ENCODE results near the gene FAM117A.

FAM117A gene

GRCh38 chr17:49707608-49708514 is 56.1 kb downstream of the FAM117A start, which contains the start of gene SLC35B1 (continued):
- peak; percentile 82 for TF ChIP-seq SP7 (tag by site-specific recombination; IDR thresholded peaks at IDR 0.05)
- peak; percentile 65 for TF ChIP-seq SETDB1 (IDR thresholded peaks at IDR 0.05; ENCODE audit: insufficient read length, low read length)
- TF ChIP-seq MZF1 (tag by site-specific recombination; IDR thresholded peaks at IDR 0.05; ENCODE audit: borderline replicate concordance), result no peak
- peak; percentile 62; the same call in 1 of the 2 replicates for TF ChIP-seq ZNF391 (tag by site-specific recombination; IDR thresholded peaks at IDR 0.05; ENCODE audit: borderline replicate concordance, low read depth)
- TF ChIP-seq WT1 (tag by site-specific recombination; IDR thresholded peaks at IDR 0.05), result no peak
- TF ChIP-seq ZNF266 (tag by site-specific recombination; IDR thresholded peaks at IDR 0.05; ENCODE audit: low read depth), result no peak
- no peak for TF ChIP-seq ZNF596 (tag by site-specific recombination; IDR thresholded peaks at IDR 0.05)
- TF ChIP-seq ZNF184 (tag by site-specific recombination; IDR thresholded peaks at IDR 0.05), result 0 out of 2 replicates have a peak, but pooled peaks have one; percentile 46
- TF ChIP-seq ZNF341 (tag by site-specific recombination; IDR thresholded peaks at IDR 0.05; ENCODE audit: low read depth), result no peak
- no peak for TF ChIP-seq ZNF416 (tag by site-specific recombination; IDR thresholded peaks at IDR 0.05)
- TF ChIP-seq ZBTB8A (tag by site-specific recombination; IDR thresholded peaks at IDR 0.05), result peak; percentile 48; the same call in 1 of the 2 replicates
- TF ChIP-seq GFI1B (tag by site-specific recombination; IDR thresholded peaks at IDR 0.05), result no peak
- no peak for TF ChIP-seq OVOL3 (tag by site-specific recombination; IDR thresholded peaks at IDR 0.05)
- TF ChIP-seq ZNF146 (tag by site-specific recombination; IDR thresholded peaks at IDR 0.05), result no peak
- no peak for TF ChIP-seq ZNF747 (tag by site-specific recombination; IDR thresholded peaks at IDR 0.05)
- TF ChIP-seq SP2 (tag by site-specific recombination; IDR thresholded peaks at IDR 0.05), result peak; percentile 97
- peak; percentile 85 for TF ChIP-seq KLF16 (tag by site-specific recombination; IDR thresholded peaks at IDR 0.05)
- TF ChIP-seq KLF7 (tag by site-specific recombination; IDR thresholded peaks at IDR 0.05; ENCODE audit: borderline replicate concordance), result peak; percentile 42; the same call in 1 of the 2 replicates
- TF ChIP-seq ZNF501 (tag by site-specific recombination; IDR thresholded peaks at IDR 0.05), result peak; percentile 77; the same call in 1 of the 2 replicates
- TF ChIP-seq, protein P1, sequence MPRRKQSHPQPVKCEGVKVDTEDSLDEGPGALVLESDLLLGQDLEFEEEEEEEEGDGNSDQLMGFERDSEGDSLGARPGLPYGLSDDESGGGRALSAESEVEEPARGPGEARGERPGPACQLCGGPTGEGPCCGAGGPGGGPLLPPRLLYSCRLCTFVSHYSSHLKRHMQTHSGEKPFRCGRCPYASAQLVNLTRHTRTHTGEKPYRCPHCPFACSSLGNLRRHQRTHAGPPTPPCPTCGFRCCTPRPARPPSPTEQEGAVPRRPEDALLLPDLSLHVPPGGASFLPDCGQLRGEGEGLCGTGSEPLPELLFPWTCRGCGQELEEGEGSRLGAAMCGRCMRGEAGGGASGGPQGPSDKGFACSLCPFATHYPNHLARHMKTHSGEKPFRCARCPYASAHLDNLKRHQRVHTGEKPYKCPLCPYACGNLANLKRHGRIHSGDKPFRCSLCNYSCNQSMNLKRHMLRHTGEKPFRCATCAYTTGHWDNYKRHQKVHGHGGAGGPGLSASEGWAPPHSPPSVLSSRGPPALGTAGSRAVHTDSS (tag by site-specific recombination; IDR thresholded peaks at IDR 0.05), result no peak
- no peak for TF ChIP-seq ZNF175 (tag by site-specific recombination; IDR thresholded peaks at IDR 0.05)
- no peak for TF ChIP-seq ZNF701 (tag by site-specific recombination; IDR thresholded peaks at IDR 0.05)
- TF ChIP-seq ZSCAN16 (tag by site-specific recombination; IDR thresholded peaks at IDR 0.05), result no peak
- no peak for TF ChIP-seq GLI4 (tag by site-specific recombination; IDR thresholded peaks at IDR 0.05)
- no peak for TF ChIP-seq PRDM4 (tag by site-specific recombination; IDR thresholded peaks at IDR 0.05)
- 0 out of 2 replicates have a peak, but pooled peaks have one; percentile 61 for TF ChIP-seq PATZ1 (tag by site-specific recombination; IDR thresholded peaks at IDR 0.05)
- TF ChIP-seq, protein P2, sequence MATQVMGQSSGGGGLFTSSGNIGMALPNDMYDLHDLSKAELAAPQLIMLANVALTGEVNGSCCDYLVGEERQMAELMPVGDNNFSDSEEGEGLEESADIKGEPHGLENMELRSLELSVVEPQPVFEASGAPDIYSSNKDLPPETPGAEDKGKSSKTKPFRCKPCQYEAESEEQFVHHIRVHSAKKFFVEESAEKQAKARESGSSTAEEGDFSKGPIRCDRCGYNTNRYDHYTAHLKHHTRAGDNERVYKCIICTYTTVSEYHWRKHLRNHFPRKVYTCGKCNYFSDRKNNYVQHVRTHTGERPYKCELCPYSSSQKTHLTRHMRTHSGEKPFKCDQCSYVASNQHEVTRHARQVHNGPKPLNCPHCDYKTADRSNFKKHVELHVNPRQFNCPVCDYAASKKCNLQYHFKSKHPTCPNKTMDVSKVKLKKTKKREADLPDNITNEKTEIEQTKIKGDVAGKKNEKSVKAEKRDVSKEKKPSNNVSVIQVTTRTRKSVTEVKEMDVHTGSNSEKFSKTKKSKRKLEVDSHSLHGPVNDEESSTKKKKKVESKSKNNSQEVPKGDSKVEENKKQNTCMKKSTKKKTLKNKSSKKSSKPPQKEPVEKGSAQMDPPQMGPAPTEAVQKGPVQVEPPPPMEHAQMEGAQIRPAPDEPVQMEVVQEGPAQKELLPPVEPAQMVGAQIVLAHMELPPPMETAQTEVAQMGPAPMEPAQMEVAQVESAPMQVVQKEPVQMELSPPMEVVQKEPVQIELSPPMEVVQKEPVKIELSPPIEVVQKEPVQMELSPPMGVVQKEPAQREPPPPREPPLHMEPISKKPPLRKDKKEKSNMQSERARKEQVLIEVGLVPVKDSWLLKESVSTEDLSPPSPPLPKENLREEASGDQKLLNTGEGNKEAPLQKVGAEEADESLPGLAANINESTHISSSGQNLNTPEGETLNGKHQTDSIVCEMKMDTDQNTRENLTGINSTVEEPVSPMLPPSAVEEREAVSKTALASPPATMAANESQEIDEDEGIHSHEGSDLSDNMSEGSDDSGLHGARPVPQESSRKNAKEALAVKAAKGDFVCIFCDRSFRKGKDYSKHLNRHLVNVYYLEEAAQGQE (tag by site-specific recombination; IDR thresholded peaks at IDR 0.05), result peak; percentile 98
- no peak for TF ChIP-seq ZNF155 (tag by site-specific recombination; IDR thresholded peaks at IDR 0.05)
- TF ChIP-seq EGR2 (tag by site-specific recombination; IDR thresholded peaks at IDR 0.05; ENCODE audit: low read depth), result no peak
